Stimulated activated CD4-positive, alpha-beta T cell treated with anti-CD3 and anti-CD28 coated beads, Interleukin-4, amount 100 ng/mL, for 24 hours (primary cell): ENCODE data around the gene GNAI1.

Experiments used
- DNase-seq: peaks from one replicate; pipeline ENCODE4 v3.0.0-alpha.2; 2020

The GNAI1 gene

DNA sequence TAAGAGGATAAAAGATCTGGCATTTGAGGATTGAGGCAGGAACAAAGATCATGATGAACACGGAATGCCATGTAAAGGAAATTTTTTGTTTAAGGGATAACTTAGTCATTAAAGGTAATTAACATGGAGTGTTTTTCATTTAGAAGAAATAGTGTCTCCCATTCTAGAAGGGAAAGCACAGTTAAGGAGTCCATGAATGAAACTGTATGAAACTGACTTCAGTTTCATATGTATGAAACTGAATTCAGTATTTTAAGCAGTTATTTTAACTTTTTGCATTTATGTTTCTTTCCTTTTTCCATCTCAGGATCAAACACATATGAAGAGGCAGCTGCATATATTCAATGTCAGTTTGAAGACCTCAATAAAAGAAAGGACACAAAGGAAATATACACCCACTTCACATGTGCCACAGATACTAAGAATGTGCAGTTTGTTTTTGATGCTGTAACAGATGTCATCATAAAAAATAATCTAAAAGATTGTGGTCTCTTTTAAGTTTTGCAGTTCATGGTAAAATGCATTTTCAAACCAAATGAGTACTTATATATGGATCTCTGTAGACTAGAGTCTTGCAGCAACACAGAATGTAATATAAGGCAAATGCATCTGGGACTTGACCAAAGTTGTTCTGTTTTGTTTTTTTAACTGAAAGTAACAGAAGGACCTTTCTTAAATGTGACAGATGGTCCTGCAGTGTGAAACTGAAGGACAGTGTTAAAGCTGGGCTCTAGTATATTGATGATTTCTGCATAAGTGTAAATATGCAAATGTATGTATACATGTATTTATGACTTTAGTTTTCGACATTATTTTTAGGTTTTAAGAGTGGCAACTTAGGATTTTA lies 82.6 kb downstream of the GNAI1 start:
- no peak for DNase-seq

DNA sequence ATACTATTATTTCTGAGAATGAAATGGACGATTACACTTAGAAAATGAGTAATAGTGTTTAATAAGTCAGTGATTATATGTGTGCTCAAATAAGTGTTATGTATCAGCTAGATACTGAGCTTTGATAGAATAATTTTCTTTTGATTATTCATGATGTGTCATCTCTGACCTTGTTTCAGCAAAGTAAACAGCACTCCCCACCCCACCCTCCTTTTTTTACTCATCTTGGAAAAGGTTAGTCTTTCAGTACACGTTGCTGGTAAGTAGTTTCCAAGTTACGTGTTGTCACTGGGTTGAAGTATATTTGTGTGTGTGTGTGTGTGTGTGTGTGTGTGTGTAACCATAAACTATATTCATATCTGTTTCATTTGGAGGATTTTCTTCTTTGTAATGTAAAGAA lies 84.1 kb downstream of the GNAI1 start:
- no peak for DNase-seq

DNA sequence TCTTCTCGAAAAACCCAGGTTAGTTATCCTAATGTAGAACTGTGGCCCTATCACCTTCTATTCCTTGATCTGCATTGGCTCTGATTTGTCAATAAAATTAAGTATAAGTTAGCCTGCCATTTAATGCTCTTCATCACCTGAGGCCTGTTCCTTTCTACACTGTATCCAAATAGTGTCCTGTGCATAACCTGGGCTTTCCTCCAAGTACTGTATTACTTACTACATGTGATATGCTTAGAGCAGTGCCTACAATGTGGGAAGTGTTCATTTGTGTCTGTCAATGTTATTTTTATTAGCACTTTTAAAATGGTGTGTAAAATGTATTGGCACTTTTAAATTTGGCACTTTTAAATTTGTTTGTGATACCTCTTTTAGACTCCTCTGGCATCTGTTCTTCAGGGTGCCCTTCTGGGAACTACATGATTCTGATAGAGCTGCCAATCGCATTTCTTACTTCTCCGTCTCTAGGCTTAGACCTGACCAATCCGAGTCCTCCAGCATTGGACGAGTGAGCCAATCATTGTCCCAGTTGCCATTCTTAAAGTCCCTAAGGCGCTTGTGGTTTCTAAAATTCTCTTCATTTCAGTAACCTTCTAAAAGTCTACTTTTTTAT lies 85.5 kb downstream of the GNAI1 start:
- DNase-seq, result no peak

GRCh38 chr7:80224415-80224814 lies 89.8 kb downstream of the GNAI1 start:
- DNase-seq, result no peak

DNA sequence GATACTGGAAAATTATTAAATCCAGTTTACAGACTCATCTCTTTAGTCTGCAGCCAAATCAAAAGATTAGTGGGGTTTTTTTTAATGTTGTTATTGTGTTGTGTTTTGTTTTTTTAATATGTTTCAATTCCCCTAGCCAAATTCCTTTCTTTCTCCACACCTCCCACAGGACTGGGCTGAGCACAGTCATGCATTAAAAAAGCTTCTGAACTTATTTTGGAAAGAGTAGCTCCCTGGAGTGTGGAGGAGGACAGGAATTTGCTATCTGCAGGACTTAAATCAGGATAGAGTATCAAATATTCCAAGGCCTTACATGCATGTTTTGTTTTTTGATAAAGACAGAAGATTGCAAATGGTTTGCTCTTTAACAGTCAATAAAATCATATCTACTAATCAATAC lies 90.7 kb downstream of the GNAI1 start:
- no peak for DNase-seq

GRCh38 chr7:80226629-80227028 lies 92.0 kb downstream of the GNAI1 start:
- DNase-seq, result no peak

GRCh38 chr7:80230327-80230726 lies 95.7 kb downstream of the GNAI1 start:
- DNase-seq, result no peak

- DNase-seq, result no peak
Measured at GRCh38 chr7:80231707-80232106, 97.1 kb downstream of the GNAI1 start.

DNA sequence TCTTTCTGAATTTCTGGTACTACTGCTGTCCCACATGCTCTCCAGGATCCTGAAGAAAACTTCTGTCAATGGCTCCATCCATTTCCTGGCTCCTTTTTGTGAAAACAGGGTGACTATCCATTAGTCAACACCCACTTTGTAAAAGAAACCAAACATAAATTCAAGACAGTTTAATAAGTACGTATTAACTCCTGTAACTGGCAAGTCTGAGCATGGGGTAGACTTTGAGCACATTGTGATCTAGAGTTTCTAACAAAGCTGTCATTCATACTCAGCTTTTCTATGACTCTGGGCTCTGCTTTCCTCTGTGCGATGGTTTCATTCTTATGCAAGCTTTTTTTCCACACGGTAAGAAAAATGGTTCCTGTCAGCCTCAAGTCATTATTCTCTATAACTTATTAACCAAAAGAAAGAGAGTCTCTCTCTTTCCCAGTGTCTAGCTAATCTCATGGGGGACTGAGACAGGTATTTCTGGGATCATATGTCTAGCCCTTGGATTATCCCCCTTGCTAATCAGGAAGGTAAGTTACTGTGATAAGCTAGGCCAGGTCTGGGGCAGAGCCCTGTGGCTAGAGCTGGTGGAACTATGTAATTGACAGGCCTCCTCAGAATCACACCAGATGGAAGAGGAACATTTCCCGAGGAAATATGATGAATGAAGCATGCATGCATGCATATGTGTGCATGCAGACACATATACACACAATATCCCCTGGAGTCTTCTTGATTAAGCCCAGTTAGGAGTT lies 98.5 kb downstream of the GNAI1 start:
- DNase-seq, result no peak

GRCh38 chr7:80235334-80235733 lies 100.7 kb downstream of the GNAI1 start:
- no peak for DNase-seq

GRCh38 chr7:80236681-80237080 lies 102.0 kb downstream of the GNAI1 start:
- no peak for DNase-seq

GRCh38 chr7:80240265-80241025 lies 105.8 kb downstream of the GNAI1 start:
- DNase-seq, result no peak

GRCh38 chr7:80241671-80242070 lies 107.0 kb downstream of the GNAI1 start:
- DNase-seq, result no peak

DNA sequence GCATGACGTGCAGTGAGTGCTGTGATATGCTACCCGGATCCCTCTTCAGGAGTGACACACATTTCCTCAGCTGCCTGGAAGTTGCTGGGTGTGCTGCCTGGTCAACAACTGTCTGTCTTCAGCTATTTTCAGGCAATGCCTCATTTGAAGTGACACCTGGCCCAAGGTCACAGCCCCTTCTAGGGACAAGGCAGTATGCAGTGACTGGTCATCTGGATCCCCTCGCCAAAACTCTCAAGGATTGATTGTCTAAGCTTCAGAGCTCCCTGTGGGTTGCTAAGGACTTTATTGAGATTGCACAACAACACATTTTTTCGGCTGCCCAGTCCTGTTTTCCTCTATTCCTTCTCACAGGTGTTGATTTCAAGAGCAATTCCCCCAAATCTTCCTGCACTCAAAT lies 108.8 kb downstream of the GNAI1 start:
- DNase-seq, result no peak

DNA sequence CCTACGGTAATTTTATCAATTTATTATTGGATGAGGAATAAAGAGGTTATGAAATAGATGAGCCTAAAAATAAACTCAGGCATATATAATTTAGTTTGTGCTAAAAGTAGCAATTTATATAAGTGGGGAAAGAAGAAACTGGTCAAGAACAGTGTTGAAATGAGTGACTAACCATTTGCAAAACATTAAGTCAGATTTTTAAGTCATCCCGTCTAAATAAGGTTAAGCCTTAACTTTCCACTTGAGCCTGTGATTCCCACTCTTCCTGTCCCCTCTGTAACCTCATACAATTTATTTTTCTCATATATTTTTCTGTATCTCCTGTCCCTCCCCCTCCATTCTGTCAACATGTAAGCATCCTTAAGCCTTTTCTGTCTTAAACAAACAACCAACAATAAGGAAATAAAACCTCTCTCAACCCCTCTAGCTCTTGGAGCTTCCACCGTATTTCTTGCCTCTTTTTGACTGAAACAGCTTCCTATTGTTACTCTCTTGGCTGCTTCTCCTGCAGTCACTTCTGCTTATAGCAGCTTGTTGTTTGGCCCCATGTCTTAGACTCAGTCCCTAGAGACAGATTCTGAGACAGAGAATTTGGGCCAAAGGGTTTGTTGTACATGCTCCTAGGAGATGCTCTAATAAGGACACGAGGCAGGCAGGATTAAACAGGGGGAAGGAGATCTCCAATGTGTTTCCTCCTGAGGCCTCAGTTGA lies 109.7 kb downstream of the GNAI1 start:
- DNase-seq, result no peak

- no peak for DNase-seq
Measured at GRCh38 chr7:80247144-80247543, 112.5 kb downstream of the GNAI1 start.

DNA sequence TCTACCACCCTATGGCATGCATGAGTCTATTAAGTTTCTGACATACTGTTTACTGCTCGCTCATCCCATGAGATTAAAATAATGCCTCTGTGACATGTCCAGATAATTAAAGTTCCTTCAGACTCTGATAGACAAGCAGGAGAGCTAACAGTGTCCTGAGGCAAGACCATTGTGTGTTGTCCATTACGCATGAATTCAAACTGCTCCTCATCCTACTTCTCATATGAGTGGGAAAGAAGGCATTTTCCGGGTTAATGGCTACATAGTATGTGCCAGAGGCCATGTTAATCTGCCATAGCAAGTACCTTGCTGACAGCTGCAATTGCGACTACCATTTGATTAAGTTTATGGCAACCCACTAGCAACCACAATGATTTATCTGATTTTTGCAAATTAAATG lies 113.3 kb downstream of the GNAI1 start:
- DNase-seq, result no peak

GRCh38 chr7:80249184-80249583 lies 114.6 kb downstream of the GNAI1 start:
- DNase-seq, result no peak

DNA sequence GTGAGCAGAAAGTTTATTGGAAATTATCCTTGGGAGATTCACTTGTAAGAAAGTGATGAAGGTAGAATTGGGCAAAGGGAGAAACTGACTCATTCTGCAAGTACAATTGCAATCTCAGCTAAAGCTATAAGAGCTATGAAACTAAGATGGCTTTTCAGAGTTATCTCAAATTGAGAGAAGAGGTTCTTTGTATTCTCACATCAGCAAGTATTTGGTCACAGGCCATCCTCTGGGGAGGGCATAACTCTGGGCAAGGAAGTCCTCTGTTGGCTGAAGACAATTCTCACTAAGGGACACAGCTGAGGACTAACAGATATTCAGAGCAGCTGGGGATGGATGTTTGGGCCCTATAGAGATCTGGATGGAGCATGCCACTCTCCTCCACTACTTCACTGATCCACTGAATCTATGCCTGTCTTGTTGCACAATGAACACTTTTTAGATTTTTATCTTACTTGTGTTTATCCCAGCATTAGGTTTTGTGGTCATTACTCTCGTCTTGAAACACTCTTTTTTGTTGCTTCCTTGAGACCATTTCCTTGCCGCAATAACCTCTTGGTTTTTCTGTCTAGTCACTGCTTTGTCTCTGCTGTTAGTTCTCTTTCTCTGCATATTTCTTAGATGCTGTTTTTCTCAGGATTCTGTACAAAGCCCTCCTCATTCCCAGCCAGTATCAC lies 115.1 kb downstream of the GNAI1 start:
- no peak for DNase-seq

DNA sequence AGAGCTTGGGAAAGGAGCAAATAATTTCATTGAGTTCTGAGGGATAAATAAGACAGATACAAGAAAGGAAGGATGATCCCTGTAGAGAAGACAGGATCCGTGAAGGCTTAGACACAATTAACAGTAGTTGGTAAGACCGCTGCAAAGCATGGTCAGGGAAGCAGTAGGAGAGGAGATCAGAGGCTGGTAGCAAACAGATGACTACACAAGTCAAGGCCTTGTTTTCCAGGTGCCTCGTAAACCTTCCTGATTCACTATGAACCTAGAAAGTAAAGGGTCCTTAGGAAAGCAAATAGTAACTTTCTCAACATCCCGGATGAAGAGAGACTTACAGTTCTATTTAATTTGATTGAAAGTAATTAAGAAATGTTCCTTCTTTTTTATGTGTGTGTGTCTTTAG lies 118.6 kb downstream of the GNAI1 start:
- DNase-seq, result no peak

GRCh38 chr7:80253653-80254052 lies 119.0 kb downstream of the GNAI1 start:
- no peak for DNase-seq

- no peak for DNase-seq
Measured at GRCh38 chr7:80255656-80256055, 121.0 kb downstream of the GNAI1 start.
